RWPE1 (cell line): ENCODE measurements around the gene DNAJB9.
A peak's percentile ranks its signal among the peaks of the same experiment; 100 is the strongest.

ENCODE experiments used
- CTCF ChIA-PET: fragments of 350-600 bp; sonication (Branson Sonifier 250); formaldehyde crosslinking; extraction: SDS; loops from one replicate; lab custom pipeline; 2021; lab: Yijun Ruan, JAX
- POLR2A ChIA-PET: fragments of 400-600 bp; formaldehyde crosslinking; extraction: SDS; loops from one replicate; lab custom pipeline; 2020; ENCODE audit warnings: antibody characterized with exemption; ENCODE audit not compliant: low non-redundant PET; lab: Yijun Ruan, JAX
- DNase-seq: peaks from one replicate; pipeline ENCODE4 v3.0.0; 2012; ENCODE audit warnings: low spot score
- H3K27ac ChIP-seq: fragments of 450-650 bp; 2 replicates; pipeline ENCODE4 v1.5.1; 2017
- CTCF ChIP-seq: fragments of 450-650 bp; conservative IDR thresholded peaks from 2 replicates; pipeline ENCODE4 v1.5.1; 2017; ENCODE audit warnings: low read depth, mild to moderate bottlenecking

Gene DNAJB9

GRCh38 chr7:108569381-108570145 lies at the start of gene DNAJB9, which contains the start of gene THAP5:
TSS of gene DNAJB9 (plus strand) at chr7:108569874. CDS start at chr7:108571727, 1,853 bp downstream.
TSS of gene THAP5 (minus strand) at chr7:108569706. CDS start at chr7:108569569, 137 bp downstream.
- no peak for TF ChIP-seq CTCF
- peak within 1 kb of the TSS; percentile 93 for H3K27ac ChIP-seq
- POLR2A ChIA-PET = interaction anchor here (0.7 to 1.2 kb wide), 4 partner anchors 23 to 44 kb away, joined by 3 to 5 read pairs (median 3); partner anchors contain the start of gene PNPLA8
- CTCF ChIA-PET = interaction anchor here (0.7 kb wide), 1 partner anchor 42 kb away, joined by 4 read pairs; no protein-coding TSS in a partner anchor
- DNase-seq = peak; percentile 98

- no peak for TF ChIP-seq CTCF
- ChIA-PET POLR2A (no interaction called here), CTCF (no interaction called here)
- DNase-seq = no peak
- H3K27ac ChIP-seq = no peak overlapping the region
Observed at GRCh38 chr7:108522780-108523179, 46.9 kb upstream of the DNAJB9 start.

GRCh38 chr7:108525327-108525984 lies 44.2 kb upstream of the DNAJB9 start:
- TF ChIP-seq CTCF = no peak
- DNase-seq = peak; percentile 81
- H3K27ac ChIP-seq = peak overlapping the region; percentile 96
- ChIA-PET CTCF (interaction anchor here (0.6 kb wide), 1 partner anchor 23 kb away, joined by 3 read pairs; no protein-coding TSS in a partner anchor), POLR2A (interaction anchor here (1.2 kb wide), 1 partner anchor 44 kb away, joined by 5 read pairs; the partner anchor contains the start of genes DNAJB9 and THAP5)

- DNase-seq = peak; percentile 98
- POLR2A ChIA-PET = interaction anchor here (1.2 kb wide), 1 partner anchor 43 kb away, joined by 5 read pairs; the partner anchor contains the start of genes DNAJB9 and THAP5
- H3K27ac ChIP-seq = peak within 1 kb of the TSS; percentile 96
- TF ChIP-seq CTCF = no peak
- CTCF ChIA-PET = no interaction called here
Observed at GRCh38 chr7:108525985-108526767, 43.5 kb upstream of the DNAJB9 start, which contains the start of gene PNPLA8. TSS of gene PNPLA8 (minus strand) at chr7:108526135. CDS start at chr7:108515491, 10,644 bp downstream.

- POLR2A ChIA-PET = interaction anchor here (0.6 kb wide), 1 partner anchor 53 kb away, joined by 4 read pairs; no protein-coding TSS in a partner anchor
- no peak for TF ChIP-seq CTCF
Observed at GRCh38 chr7:108526768-108527017, 43.0 kb upstream of the DNAJB9 start.

More at GRCh38 chr7:108526768-108527017, 43.0 kb upstream of the DNAJB9 start:
- DNase-seq = no peak
- CTCF ChIA-PET = no interaction called here
- peak overlapping the region; percentile 96 for H3K27ac ChIP-seq
